Effector memory CD4-positive, alpha-beta T cell (primary cell): ENCODE results near the gene ACSF3.
A peak's percentile ranks its signal among the peaks of the same experiment; 100 is the strongest.

Source experiments
- DNase-seq, 3 donors: peaks; one replicate each; pipeline ENCODE4 v3.0.0-alpha.2; 2020
- H3K27ac ChIP-seq: 2 replicates; pipeline ENCODE4 v1.7.0; 2013; ENCODE audit warnings: mild to moderate bottlenecking, low read length, moderate library complexity; ENCODE audit not compliant: insufficient read depth, poor library complexity, severe bottlenecking
- H3K27me3 ChIP-seq: replicated peaks from 2 replicates; pipeline ENCODE4 v1.7.0; 2013; ENCODE audit warnings: mild to moderate bottlenecking, low read length; ENCODE audit not compliant: insufficient read depth, control insufficient read depth, poor library complexity, severe bottlenecking
- H3K36me3 ChIP-seq: 2 replicates; pipeline ENCODE4 v1.7.0; 2013; ENCODE audit warnings: mild to moderate bottlenecking, low read length, moderate library complexity; ENCODE audit not compliant: control insufficient read depth, insufficient read depth
- H3K4me1 ChIP-seq: 2 replicates; pipeline ENCODE4 v1.7.0; 2013; ENCODE audit warnings: low read length, mild to moderate bottlenecking; ENCODE audit not compliant: control insufficient read depth, insufficient read depth, poor library complexity, severe bottlenecking
- H3K4me3 ChIP-seq: 2 replicates; pipeline ENCODE4 v1.7.0; 2013; ENCODE audit warnings: low read length, low read depth, mild to moderate bottlenecking; ENCODE audit not compliant: insufficient read depth, poor library complexity, severe bottlenecking
- H3K9me3 ChIP-seq: 2 replicates; pipeline ENCODE4 v1.7.0; 2013; ENCODE audit warnings: mild to moderate bottlenecking, low read length, moderate library complexity; ENCODE audit not compliant: control insufficient read depth

The ACSF3 gene

GRCh38 chr16:89201439-89202377 is 108.1 kb downstream of the ACSF3 start:
- Histone ChIP-seq H3K4me1 (peaks cover 15% of the 10 kb centered on the region), H3K27ac (no peak overlapping the region), H3K4me3 (no peak overlapping the region), H3K27me3 (peaks cover 19% of the 10 kb centered on the region), H3K36me3 (no peaks in the 10 kb centered on the region), H3K9me3 (no peaks in the 10 kb centered on the region)
- peak; percentile 62 to 68 (median 66) for DNase-seq

- no peak for DNase-seq
- Histone ChIP-seq H3K9me3 (no peaks in the 10 kb centered on the region), H3K27me3 (peaks cover 19% of the 10 kb centered on the region), H3K4me1 (peaks cover 15% of the 10 kb centered on the region), H3K4me3 (no peak overlapping the region), H3K36me3 (no peaks in the 10 kb centered on the region), H3K27ac (no peak overlapping the region)
Observed at GRCh38 chr16:89202422-89203215, 109.0 kb downstream of the ACSF3 start.
